Measurements from ENCODE around the gene TNFAIP8L1.

TNFAIP8L1 gene

DNA sequence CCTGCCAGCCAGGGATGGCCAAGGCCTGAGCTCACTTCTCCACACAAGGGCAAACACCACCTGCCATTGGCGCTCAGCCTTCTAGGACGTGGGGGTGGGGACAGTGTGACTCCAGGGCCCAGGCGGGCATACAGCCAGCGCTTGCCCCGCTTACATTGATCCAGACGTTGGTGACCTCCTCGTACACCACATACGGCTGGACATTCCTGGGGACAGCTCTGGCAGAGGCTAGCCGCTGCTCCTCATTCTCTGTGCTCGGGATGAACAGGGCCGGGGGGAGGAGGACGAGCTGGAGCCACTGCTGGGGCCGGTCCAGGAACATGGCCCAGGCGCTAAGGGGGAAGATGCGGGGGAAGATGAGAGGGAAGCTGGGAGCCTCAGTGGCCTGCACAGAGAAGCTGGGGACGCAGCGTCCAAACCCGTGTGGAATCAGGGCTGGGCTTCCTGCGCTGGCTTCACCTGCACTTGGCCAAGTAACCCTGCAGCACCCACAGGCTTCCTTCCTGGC is 56.0 kb downstream of the TNFAIP8L1 start:
- H3K27ac ChIP-seq = peak overlapping the region; percentile 95
- no peak for DNase-seq (ENCODE audit: low read depth, low spot score)

DNA sequence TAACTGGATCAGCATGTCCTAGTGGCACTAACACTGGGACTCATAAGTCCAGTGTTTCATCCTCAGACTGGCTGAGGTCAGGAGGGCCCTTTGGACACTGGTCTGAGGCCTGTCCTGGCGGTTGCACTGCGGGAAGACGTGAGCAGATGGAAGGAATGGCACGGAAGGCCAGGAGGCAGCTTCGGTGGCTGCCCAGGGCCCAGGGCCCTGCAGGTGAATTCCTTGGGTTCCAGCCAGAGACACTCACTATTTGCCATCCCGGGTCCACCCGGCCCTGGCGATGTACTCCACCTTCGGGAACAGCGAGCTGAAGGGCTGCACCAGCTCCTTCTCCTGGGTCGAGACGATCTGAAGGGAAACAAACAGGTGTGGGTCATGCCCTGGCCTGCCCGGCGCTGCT is 58.0 kb downstream of the TNFAIP8L1 start:
- no peak for DNase-seq (ENCODE audit: low read depth, low spot score)
- H3K27ac ChIP-seq = peak overlapping the region; percentile 95

DNA sequence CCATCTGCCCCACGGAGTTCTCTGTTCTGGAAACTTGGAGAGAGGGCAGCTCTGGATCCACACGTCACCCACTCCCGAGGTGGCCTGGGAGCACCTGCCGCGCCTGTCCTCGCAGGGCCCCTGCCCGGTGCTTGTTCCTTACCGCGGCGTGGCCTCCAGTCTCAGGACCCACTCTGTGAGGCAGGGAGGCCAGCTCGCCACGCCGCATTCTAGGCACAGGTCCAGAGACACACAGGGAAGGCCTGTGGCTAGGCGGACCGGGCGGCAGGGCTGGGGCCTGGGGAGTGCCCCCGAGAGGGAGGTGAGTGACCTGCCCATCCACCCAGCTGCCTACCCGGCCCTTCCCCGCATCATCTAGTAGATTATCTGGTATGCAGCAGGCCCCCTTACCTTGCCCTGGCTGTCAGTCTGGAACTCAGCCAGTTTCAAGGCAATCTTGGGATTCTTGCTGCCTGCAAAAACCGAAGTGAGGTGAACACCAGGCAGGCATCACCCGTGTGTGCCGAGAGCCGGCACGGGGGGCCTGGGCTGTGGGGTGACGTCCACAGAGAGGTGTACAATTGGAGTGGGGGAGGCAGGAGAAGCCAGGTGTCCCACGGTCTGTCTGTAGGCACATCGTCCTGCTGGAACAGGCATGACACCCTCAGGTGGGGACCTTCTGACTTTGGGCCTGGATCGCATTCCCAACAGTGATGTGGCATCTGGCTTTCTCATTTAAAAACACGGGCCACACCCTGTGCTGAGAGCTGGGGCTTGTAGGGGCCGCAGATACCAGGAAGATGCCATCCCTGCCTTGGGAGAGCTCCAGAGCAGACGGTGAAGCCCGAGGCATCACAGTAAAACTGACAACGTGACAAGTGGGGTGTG is 60.7 kb downstream of the TNFAIP8L1 start:
- DNase-seq (ENCODE audit: low read depth, low spot score) = no peak
- no peak overlapping the region for H3K27ac ChIP-seq

GRCh38 chr19:4700693-4700970 is 61.3 kb downstream of the TNFAIP8L1 start:
- no peak overlapping the region for H3K27ac ChIP-seq
- no peak for DNase-seq (ENCODE audit: low read depth, low spot score)

DNA sequence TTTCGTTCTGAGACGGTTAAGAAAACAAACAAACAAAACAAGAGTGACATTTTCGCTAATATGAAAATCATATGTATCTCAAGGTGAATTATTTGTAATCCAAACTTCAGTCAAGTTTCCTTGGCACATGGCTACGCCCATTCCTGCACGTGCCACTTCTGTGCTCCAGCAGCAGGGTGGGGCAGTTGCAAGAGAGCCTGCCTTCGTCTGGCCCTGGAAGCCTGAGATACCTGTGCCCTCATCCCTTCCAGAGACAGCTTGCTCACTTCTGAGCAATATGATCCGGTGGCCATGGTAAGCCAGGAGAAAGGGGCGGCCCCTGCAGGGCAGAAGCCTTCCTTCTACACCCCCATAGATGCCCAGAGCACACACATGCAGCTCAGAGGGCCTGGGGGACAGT is 62.2 kb downstream of the TNFAIP8L1 start:
- DNase-seq (ENCODE audit: low read depth, low spot score) = no peak
- H3K27ac ChIP-seq = no peak overlapping the region

GRCh38 chr19:4702764-4703163 is 63.4 kb downstream of the TNFAIP8L1 start:
- no peak overlapping the region for H3K27ac ChIP-seq
- no peak for DNase-seq (ENCODE audit: low read depth, low spot score)

- no peak overlapping the region for H3K27ac ChIP-seq
- DNase-seq (ENCODE audit: low read depth, low spot score) = no peak
These were observed 64.5 kb downstream of the TNFAIP8L1 start for GRCh38 chr19:4703671-4704316.

DNA sequence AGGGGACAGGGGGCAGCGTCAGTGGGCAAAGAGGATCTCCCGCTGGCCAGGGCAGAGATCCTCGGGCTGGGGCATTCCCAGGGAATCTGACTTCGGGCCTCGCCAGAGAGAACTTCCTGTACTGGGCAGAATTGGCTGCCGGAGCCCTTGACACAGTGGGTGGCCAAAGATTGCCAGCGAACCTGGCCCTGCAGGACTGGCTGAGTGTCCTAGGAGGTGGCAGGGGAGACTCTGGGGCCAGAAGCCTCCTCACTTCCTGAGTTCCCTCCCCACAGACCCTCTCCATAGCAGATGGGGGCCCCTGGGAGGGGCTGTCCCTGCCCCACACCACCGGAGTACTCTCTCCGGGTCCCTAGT is 65.0 kb downstream of the TNFAIP8L1 start:
- H3K27ac ChIP-seq = no peak overlapping the region
- DNase-seq (ENCODE audit: low read depth, low spot score) = no peak
